Fibroblast of mammary gland (primary cell): Measurements from ENCODE around the gene COPG1.

Source experiments
- DNase-seq: peaks from one replicate; pipeline ENCODE4 v3.0.0-alpha.2; 2010; ENCODE audit warnings: low read depth
- H3K4me3 ChIP-seq: 2 replicates; pipeline ENCODE4 v1.5.1; 2011; ENCODE audit warnings: low read depth, mild to moderate bottlenecking, low read length, moderate library complexity; ENCODE audit not compliant: control insufficient read depth
- CTCF ChIP-seq: conservative IDR thresholded peaks from 2 replicates; pipeline ENCODE4 v1.5.1; 2011; ENCODE audit warnings: low read depth, low read length, inconsistent platforms; ENCODE audit not compliant: control insufficient read depth, insufficient read depth

Gene COPG1

GRCh38 chr3:129231331-129232119 is 17.9 kb upstream of the COPG1 start:
- H3K4me3 ChIP-seq: no peak overlapping the region
- no peak for TF ChIP-seq CTCF
- peak; percentile 68 for DNase-seq

- TF ChIP-seq CTCF: no peak
- no peak overlapping the region for H3K4me3 ChIP-seq
Observed at GRCh38 chr3:129233538-129233937, 15.9 kb upstream of the COPG1 start.

GRCh38 chr3:129234441-129234840 is 15.0 kb upstream of the COPG1 start:
- TF ChIP-seq CTCF: no peak
- H3K4me3 ChIP-seq: no peak overlapping the region
- DNase-seq: no peak

More at GRCh38 chr3:129233538-129233937, 15.9 kb upstream of the COPG1 start:
- no peak for DNase-seq

- no peak for TF ChIP-seq CTCF
- DNase-seq: no peak
Observed at GRCh38 chr3:129235344-129235917, 14.0 kb upstream of the COPG1 start.

GRCh38 chr3:129238945-129239705 is 10.3 kb upstream of the COPG1 start:
- TF ChIP-seq CTCF: no peak
- no peak overlapping the region for H3K4me3 ChIP-seq
- peak; percentile 73 for DNase-seq

More at GRCh38 chr3:129235344-129235917, 14.0 kb upstream of the COPG1 start:
- no peak overlapping the region for H3K4me3 ChIP-seq

- H3K4me3 ChIP-seq: no peak overlapping the region
- no peak for DNase-seq
Observed at GRCh38 chr3:129239991-129240390, 9.4 kb upstream of the COPG1 start.

More at GRCh38 chr3:129239991-129240390, 9.4 kb upstream of the COPG1 start:
- TF ChIP-seq CTCF: no peak
